Measurements from ENCODE around the gene TRRAP. TPM values are rescaled to one million over a fixed set of nuclear protein-coding genes. Genes with fewer than 3 reads are reported as not detected.

The TRRAP gene
- total and polyA plus RNA-seq, 2 of the 8 experiments (the other 6 are each of a cell fraction or from before 2014, with no cell fraction given): 21.7 to 48.6 TPM

- Histone ChIP-seq H3K79me1 (ENCODE audit: low read depth, low read length) (no peaks in the 10 kb centered on the region), H2BK120ac (replicated peaks; ENCODE audit: low read depth, low read length) (no peak overlapping the region), H3K9me3 (ENCODE audit: insufficient read depth in 2 of 2, low read depth in 1 of 2, low read length in 1 of 2) (no peaks in the 10 kb centered on the region), H2BK12ac (ENCODE audit: low read depth, low read length) (no peak overlapping the region), H2BK20ac (ENCODE audit: low read length) (no peak overlapping the region), H2BK15ac (ENCODE audit: low read length) (no peak overlapping the region), H3K14ac (ENCODE audit: insufficient read length) (no peak overlapping the region), H3K4me2 (ENCODE audit: insufficient read depth in 1 of 2, low read depth in 2 of 2, low read length in 2 of 2) (no peak overlapping the region), H3K27me3 (replicated peaks in 1 of 4; ENCODE audit: control insufficient read depth in 3 of 4, extremely low read depth in 1 of 4, insufficient read depth in 3 of 4, low read length in 3 of 4) (no peaks in the 10 kb centered on the region), H3K9ac (replicated peaks in 1 of 4; ENCODE audit: extremely low read depth in 1 of 4, low read depth in 3 of 4, low read length in 3 of 4) (no peak overlapping the region), H2AK5ac (ENCODE audit: low read depth, low read length) (no peak overlapping the region), H3K56ac (replicated peaks; ENCODE audit: insufficient read length, low read depth, low read length) (no peak overlapping the region), H3K36me3 (ENCODE audit: control insufficient read depth in 2 of 4, insufficient read depth in 4 of 4, low read length in 3 of 4) (peaks cover 6 to 69% (median 42%) of the 10 kb centered on the region in 4 experiments), H3K18ac (ENCODE audit: extremely low read depth, low read length) (no peak overlapping the region), H4K5ac (ENCODE audit: insufficient read length, low read depth, low read length) (no peak overlapping the region), H3K27ac (ENCODE audit: low read depth, low read length) (no peak overlapping the region), H4K91ac (replicated peaks; ENCODE audit: insufficient read length, low read length) (no peak overlapping the region), H3K79me2 (ENCODE audit: control insufficient read depth in 1 of 2, insufficient read depth in 2 of 2, low read length in 2 of 2) (peaks cover 0 to 12% of the 10 kb centered on the region in 2 experiments; a peak in 1 of 4 replicates), H3K23me2 (ENCODE audit: low read depth, low read length) (no peaks in the 10 kb centered on the region), H4K8ac (ENCODE audit: extremely low read depth, insufficient read depth, low read length) (no peak overlapping the region), H2AFZ (ENCODE audit: low read length) (no peak overlapping the region), H3K23ac (ENCODE audit: insufficient read length) (no peak overlapping the region), H3K4me3 (ENCODE audit: extremely low read depth in 1 of 4, insufficient read depth in 2 of 4, low read depth in 3 of 4, low read length in 4 of 4) (no peak overlapping the region), H2BK5ac (ENCODE audit: low read depth, low read length) (no peak overlapping the region), H4K20me1 (replicated peaks in 1 of 2; ENCODE audit: control insufficient read depth in 1 of 2, insufficient read depth in 2 of 2, low read length in 2 of 2) (peaks cover 4 to 7% of the 10 kb centered on the region in 2 experiments), H3K4me1 (replicated peaks in 1 of 4; ENCODE audit: control insufficient read depth in 3 of 4, insufficient read depth in 4 of 4, low read length in 3 of 4) (no peaks in the 10 kb centered on the region), H3K4ac (replicated peaks; ENCODE audit: insufficient read length, low read depth, low read length) (no peak overlapping the region)
- DNase-seq (ENCODE audit: low read depth in 1 of 2, low spot score in 2 of 2) (no peak), FAIRE-seq (no peak)
- CTCF ChIA-PET (ENCODE audit: partially characterized antibody): interaction anchor here (0.5 to 1.6 kb wide), 2 partner anchors 9 to 1405 kb away, joined by 4 to 5 read pairs; partner anchors contain the start of gene TRRAP
- POLR2A ChIA-PET (ENCODE audit: partially characterized antibody): no interaction called here
- TF ChIP-seq RNF2 (IDR thresholded peaks at IDR 0.05; ENCODE audit: borderline replicate concordance, low read depth, low read length, missing control alignments, poor library complexity, severe bottlenecking) (no peak), NRF1 (IDR thresholded peaks at IDR 0.05; ENCODE audit: low read depth, low read length) (no peak), TBP (IDR thresholded peaks at IDR 0.05; ENCODE audit: low read depth, low read length) (no peak), CHD2 (IDR thresholded peaks at IDR 0.05; ENCODE audit: low read length) (no peak), HDAC2 (IDR thresholded peaks at IDR 0.05; ENCODE audit: borderline replicate concordance in 1 of 2, low read depth in 2 of 2, low read length in 2 of 2) (no peak), USF2 (IDR thresholded peaks at IDR 0.05; ENCODE audit: low read length) (no peak), SIX5 (IDR thresholded peaks at IDR 0.05; ENCODE audit: low read depth, low read length) (no peak), GABPA (IDR thresholded peaks at IDR 0.05; ENCODE audit: borderline replicate concordance, insufficient read depth, low read length) (no peak), SIRT6 (IDR thresholded peaks at IDR 0.05; ENCODE audit: low read length) (no peak), ASH2L (IDR thresholded peaks at IDR 0.05; ENCODE audit: low read length) (no peak), CBX8 (IDR thresholded peaks at IDR 0.05; ENCODE audit: borderline replicate concordance, low read depth, low read length) (no peak), BACH1 (IDR thresholded peaks at IDR 0.05; ENCODE audit: low read length) (no peak), POLR2A (IDR thresholded peaks at IDR 0.05; ENCODE audit: control extremely low read depth in 1 of 2, low read depth in 2 of 2, low read length in 2 of 2) (no peak)
Measured at GRCh38 chr7:98887038-98887437, 8.7 kb downstream of the TRRAP start.

Data from H1 (cell line).